ENCODE results near the gene SRMS.
A peak's percentile ranks its signal among the peaks of the same experiment; 100 is the strongest.

The SRMS gene

GRCh38 chr20:63547725-63548480 is at the start of gene SRMS:
TSS of gene SRMS (minus strand) at chr20:63547749. CDS start at chr20:63547463, 286 bp downstream.
- no peak for DNase-seq (ENCODE audit: low spot score)

- DNase-seq (ENCODE audit: low spot score), result no peak
Measured at GRCh38 chr20:63596423-63596822, 48.9 kb upstream of the SRMS start.

- DNase-seq (ENCODE audit: low spot score), result no peak
Measured at GRCh38 chr20:63595416-63596127, 48.0 kb upstream of the SRMS start.

- DNase-seq (ENCODE audit: low spot score), result no peak
Measured at GRCh38 chr20:63594043-63594561, 46.6 kb upstream of the SRMS start.

- DNase-seq (ENCODE audit: low spot score), result no peak
Measured at GRCh38 chr20:63592661-63593060, 45.1 kb upstream of the SRMS start.

- DNase-seq (ENCODE audit: low spot score), result no peak
Measured at GRCh38 chr20:63591786-63592355, 44.3 kb upstream of the SRMS start.

GRCh38 chr20:63591147-63591533 is 43.6 kb upstream of the SRMS start:
- no peak for DNase-seq (ENCODE audit: low spot score)

GRCh38 chr20:63590218-63591146 is 42.9 kb upstream of the SRMS start:
- no peak for DNase-seq (ENCODE audit: low spot score)

GRCh38 chr20:63589261-63590217 is 42.0 kb upstream of the SRMS start:
- DNase-seq (ENCODE audit: low spot score), result peak; percentile 26

- no peak for DNase-seq (ENCODE audit: low spot score)
Measured at GRCh38 chr20:63588641-63589041, 41.1 kb upstream of the SRMS start.

GRCh38 chr20:63587776-63588591 is 40.4 kb upstream of the SRMS start:
- DNase-seq (ENCODE audit: low spot score), result no peak

GRCh38 chr20:63587256-63587655 is 39.7 kb upstream of the SRMS start:
- DNase-seq (ENCODE audit: low spot score), result no peak

GRCh38 chr20:63586797-63587196 is 39.2 kb upstream of the SRMS start:
- no peak for DNase-seq (ENCODE audit: low spot score)

- no peak for DNase-seq (ENCODE audit: low spot score)
Measured at GRCh38 chr20:63585616-63586565, 38.3 kb upstream of the SRMS start.

- DNase-seq (ENCODE audit: low spot score), result no peak
Measured at GRCh38 chr20:63582382-63583063, 35.0 kb upstream of the SRMS start.

GRCh38 chr20:63580796-63581461 is 33.4 kb upstream of the SRMS start:
- DNase-seq (ENCODE audit: low spot score), result peak; percentile 71

- DNase-seq (ENCODE audit: low spot score), result no peak
Measured at GRCh38 chr20:63579017-63579694, 31.6 kb upstream of the SRMS start.
